GM23338 (cell line): ENCODE data around the gene PAX6.

Experiments
- CREB1 ChIP-seq: fragments of 250-450 bp; sonication (Bioruptor Pico); IDR thresholded peaks from 2 replicates; pipeline ENCODE4 v1.5.0; 2020; ENCODE audit warnings: low read depth, mild to moderate bottlenecking, moderate library complexity
- EZH2phosphoT487 ChIP-seq: fragments of 200-600 bp; sonication (generic); IDR thresholded peaks from one replicate; pipeline ENCODE4 v1.8.1; 2018; ENCODE audit warnings: antibody characterized with exemption; ENCODE audit not compliant: unreplicated experiment
- JUNB ChIP-seq: IDR thresholded peaks from one replicate; pipeline ENCODE4 v1.6.1; 2016; ENCODE audit warnings: antibody characterized with exemption; ENCODE audit not compliant: unreplicated experiment
- NANOG ChIP-seq: IDR thresholded peaks from 2 replicates; pipeline ENCODE4 v1.6.1; 2016; ENCODE audit warnings: antibody characterized with exemption, borderline replicate concordance
- POLR2AphosphoS5 ChIP-seq: IDR thresholded peaks from 2 replicates; pipeline ENCODE4 v1.6.1; 2016; ENCODE audit warnings: antibody characterized with exemption, low read depth
- TF ChIP-seq, protein P1 (sequence below): IDR thresholded peaks from one replicate; pipeline ENCODE4 v1.6.1; 2018; ENCODE audit warnings: antibody characterized with exemption; ENCODE audit not compliant: unreplicated experiment
- TF ChIP-seq, protein P2 (sequence below), 2 experiments: fragments of 200-600 bp in 1 of 2; sonication (generic) in 1 of 2; conservative IDR thresholded peaks; 2 replicates each; pipeline versions ENCODE4 v1.5.1 to v1.6.1; 2016 to 2017; ENCODE audit warnings: antibody characterized with exemption in 2 of 2, low read depth in 2 of 2, mild to moderate bottlenecking in 2 of 2, moderate library complexity in 1 of 2
- TF ChIP-seq, protein P3 (sequence below): fragments of 250-450 bp; sonication (Bioruptor Pico); IDR thresholded peaks from 2 replicates; pipeline ENCODE4 v1.5.0; 2020; ENCODE audit warnings: mild to moderate bottlenecking, moderate library complexity

DNA sequence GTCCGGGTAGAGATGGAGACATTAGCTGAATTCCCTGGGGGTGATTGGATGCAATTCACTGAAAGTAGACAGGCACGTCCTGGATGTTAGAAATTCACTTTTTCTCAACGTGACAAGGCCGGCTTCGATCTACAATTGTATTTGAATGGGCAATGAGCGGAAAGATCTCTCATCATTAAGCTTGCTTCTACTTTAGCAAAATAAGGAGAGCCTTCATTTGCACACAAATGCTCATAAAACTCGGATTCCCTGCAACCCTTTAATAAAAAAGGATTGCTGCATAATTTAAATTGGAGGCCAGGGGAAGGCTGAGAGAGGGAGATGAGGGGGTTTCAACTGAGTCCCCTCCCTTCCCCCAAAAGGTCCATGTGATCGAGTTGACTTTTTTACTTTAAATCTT lies 10.6 kb upstream of the PAX6 start:
- TF ChIP-seq, protein P1, sequence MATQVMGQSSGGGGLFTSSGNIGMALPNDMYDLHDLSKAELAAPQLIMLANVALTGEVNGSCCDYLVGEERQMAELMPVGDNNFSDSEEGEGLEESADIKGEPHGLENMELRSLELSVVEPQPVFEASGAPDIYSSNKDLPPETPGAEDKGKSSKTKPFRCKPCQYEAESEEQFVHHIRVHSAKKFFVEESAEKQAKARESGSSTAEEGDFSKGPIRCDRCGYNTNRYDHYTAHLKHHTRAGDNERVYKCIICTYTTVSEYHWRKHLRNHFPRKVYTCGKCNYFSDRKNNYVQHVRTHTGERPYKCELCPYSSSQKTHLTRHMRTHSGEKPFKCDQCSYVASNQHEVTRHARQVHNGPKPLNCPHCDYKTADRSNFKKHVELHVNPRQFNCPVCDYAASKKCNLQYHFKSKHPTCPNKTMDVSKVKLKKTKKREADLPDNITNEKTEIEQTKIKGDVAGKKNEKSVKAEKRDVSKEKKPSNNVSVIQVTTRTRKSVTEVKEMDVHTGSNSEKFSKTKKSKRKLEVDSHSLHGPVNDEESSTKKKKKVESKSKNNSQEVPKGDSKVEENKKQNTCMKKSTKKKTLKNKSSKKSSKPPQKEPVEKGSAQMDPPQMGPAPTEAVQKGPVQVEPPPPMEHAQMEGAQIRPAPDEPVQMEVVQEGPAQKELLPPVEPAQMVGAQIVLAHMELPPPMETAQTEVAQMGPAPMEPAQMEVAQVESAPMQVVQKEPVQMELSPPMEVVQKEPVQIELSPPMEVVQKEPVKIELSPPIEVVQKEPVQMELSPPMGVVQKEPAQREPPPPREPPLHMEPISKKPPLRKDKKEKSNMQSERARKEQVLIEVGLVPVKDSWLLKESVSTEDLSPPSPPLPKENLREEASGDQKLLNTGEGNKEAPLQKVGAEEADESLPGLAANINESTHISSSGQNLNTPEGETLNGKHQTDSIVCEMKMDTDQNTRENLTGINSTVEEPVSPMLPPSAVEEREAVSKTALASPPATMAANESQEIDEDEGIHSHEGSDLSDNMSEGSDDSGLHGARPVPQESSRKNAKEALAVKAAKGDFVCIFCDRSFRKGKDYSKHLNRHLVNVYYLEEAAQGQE: no peak
- TF ChIP-seq, protein P2, sequence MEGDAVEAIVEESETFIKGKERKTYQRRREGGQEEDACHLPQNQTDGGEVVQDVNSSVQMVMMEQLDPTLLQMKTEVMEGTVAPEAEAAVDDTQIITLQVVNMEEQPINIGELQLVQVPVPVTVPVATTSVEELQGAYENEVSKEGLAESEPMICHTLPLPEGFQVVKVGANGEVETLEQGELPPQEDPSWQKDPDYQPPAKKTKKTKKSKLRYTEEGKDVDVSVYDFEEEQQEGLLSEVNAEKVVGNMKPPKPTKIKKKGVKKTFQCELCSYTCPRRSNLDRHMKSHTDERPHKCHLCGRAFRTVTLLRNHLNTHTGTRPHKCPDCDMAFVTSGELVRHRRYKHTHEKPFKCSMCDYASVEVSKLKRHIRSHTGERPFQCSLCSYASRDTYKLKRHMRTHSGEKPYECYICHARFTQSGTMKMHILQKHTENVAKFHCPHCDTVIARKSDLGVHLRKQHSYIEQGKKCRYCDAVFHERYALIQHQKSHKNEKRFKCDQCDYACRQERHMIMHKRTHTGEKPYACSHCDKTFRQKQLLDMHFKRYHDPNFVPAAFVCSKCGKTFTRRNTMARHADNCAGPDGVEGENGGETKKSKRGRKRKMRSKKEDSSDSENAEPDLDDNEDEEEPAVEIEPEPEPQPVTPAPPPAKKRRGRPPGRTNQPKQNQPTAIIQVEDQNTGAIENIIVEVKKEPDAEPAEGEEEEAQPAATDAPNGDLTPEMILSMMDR (conservative IDR thresholded peaks at IDR 0.05; ENCODE audit: low read depth in 2 of 2): no peak
- no peak for TF ChIP-seq CREB1 (CRISPR knock-in tag)
- TF ChIP-seq POLR2AphosphoS5: no peak
- TF ChIP-seq EZH2phosphoT487: no peak
- TF ChIP-seq NANOG: no peak
- TF ChIP-seq, protein P3, sequence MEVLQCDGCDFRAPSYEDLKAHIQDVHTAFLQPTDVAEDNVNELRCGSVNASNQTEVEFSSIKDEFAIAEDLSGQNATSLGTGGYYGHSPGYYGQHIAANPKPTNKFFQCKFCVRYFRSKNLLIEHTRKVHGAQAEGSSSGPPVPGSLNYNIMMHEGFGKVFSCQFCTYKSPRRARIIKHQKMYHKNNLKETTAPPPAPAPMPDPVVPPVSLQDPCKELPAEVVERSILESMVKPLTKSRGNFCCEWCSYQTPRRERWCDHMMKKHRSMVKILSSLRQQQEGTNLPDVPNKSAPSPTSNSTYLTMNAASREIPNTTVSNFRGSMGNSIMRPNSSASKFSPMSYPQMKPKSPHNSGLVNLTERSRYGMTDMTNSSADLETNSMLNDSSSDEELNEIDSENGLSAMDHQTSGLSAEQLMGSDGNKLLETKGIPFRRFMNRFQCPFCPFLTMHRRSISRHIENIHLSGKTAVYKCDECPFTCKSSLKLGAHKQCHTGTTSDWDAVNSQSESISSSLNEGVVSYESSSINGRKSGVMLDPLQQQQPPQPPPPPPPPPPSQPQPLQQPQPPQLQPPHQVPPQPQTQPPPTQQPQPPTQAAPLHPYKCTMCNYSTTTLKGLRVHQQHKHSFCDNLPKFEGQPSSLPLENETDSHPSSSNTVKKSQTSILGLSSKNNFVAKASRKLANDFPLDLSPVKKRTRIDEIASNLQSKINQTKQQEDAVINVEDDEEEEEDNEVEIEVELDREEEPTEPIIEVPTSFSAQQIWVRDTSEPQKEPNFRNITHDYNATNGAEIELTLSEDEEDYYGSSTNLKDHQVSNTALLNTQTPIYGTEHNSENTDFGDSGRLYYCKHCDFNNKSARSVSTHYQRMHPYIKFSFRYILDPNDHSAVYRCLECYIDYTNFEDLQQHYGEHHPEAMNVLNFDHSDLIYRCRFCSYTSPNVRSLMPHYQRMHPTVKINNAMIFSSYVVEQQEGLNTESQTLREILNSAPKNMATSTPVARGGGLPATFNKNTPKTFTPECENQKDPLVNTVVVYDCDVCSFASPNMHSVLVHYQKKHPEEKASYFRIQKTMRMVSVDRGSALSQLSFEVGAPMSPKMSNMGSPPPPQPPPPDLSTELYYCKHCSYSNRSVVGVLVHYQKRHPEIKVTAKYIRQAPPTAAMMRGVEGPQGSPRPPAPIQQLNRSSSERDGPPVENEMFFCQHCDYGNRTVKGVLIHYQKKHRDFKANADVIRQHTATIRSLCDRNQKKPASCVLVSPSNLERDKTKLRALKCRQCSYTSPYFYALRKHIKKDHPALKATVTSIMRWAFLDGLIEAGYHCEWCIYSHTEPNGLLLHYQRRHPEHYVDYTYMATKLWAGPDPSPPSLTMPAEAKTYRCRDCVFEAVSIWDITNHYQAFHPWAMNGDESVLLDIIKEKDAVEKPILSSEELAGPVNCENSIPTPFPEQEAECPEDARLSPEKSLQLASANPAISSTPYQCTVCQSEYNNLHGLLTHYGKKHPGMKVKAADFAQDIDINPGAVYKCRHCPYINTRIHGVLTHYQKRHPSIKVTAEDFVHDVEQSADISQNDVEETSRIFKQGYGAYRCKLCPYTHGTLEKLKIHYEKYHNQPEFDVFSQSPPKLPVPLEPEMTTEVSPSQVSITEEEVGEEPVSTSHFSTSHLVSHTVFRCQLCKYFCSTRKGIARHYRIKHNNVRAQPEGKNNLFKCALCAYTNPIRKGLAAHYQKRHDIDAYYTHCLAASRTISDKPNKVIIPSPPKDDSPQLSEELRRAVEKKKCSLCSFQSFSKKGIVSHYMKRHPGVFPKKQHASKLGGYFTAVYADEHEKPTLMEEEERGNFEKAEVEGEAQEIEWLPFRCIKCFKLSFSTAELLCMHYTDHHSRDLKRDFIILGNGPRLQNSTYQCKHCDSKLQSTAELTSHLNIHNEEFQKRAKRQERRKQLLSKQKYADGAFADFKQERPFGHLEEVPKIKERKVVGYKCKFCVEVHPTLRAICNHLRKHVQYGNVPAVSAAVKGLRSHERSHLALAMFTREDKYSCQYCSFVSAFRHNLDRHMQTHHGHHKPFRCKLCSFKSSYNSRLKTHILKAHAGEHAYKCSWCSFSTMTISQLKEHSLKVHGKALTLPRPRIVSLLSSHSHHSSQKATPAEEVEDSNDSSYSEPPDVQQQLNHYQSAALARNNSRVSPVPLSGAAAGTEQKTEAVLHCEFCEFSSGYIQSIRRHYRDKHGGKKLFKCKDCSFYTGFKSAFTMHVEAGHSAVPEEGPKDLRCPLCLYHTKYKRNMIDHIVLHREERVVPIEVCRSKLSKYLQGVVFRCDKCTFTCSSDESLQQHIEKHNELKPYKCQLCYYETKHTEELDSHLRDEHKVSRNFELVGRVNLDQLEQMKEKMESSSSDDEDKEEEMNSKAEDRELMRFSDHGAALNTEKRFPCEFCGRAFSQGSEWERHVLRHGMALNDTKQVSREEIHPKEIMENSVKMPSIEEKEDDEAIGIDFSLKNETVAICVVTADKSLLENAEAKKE (CRISPR knock-in tag): no peak
- TF ChIP-seq JUNB: no peak
